Endothelial cell of umbilical vein (primary cell): ENCODE data around the gene FAM241B.

Source experiments
- CTCF ChIP-seq, 2 donors: IDR thresholded peaks; 1 replicate in 1 of 2; 2 replicates in 1 of 2; pipeline ENCODE4 v1.5.1; 2011; ENCODE audit warnings: low read length in 2 of 2, mild to moderate bottlenecking in 2 of 2, moderate library complexity in 2 of 2, control low read depth in 1 of 2, inconsistent platforms in 1 of 2, low read depth in 1 of 2; ENCODE audit not compliant: insufficient read depth in 1 of 2; ENCODE audit errors: extremely low read depth in 1 of 2
- FOS ChIP-seq: IDR thresholded peaks from 2 replicates; pipeline ENCODE4 v1.6.1; 2011; ENCODE audit warnings: mild to moderate bottlenecking, low read length, moderate library complexity, borderline replicate concordance; ENCODE audit not compliant: insufficient read depth
- JUN ChIP-seq: IDR thresholded peaks from 2 replicates; pipeline ENCODE4 v1.6.1; 2011; ENCODE audit warnings: borderline replicate concordance, low read depth; ENCODE audit not compliant: insufficient read length, insufficient read depth

GRCh38 chr10:69609077-69609476, 21.0 kb upstream of the FAM241B start:
- TF ChIP-seq JUN, result no peak
- no peak for TF ChIP-seq CTCF (IDR thresholded peaks at IDR 0.05; ENCODE audit: extremely low read depth in 1 of 2, insufficient read depth in 1 of 2, low read depth in 1 of 2, low read length in 2 of 2)
- no peak for TF ChIP-seq FOS
